ENCODE measurements around the gene LFNG. TPM values are rescaled to one million over a fixed set of nuclear protein-coding genes. Genes with fewer than 3 reads are reported as not detected.

The LFNG gene
- total RNA-seq, 2 experiments from 2014 or later = 19.7 to 22.7 TPM

GRCh38 chr7:2523941-2524807 is 4.6 kb downstream of the LFNG start:
- Mint-ChIP-seq H3K36me3 (ENCODE audit: low read depth) (peaks cover 2% of the 10 kb centered on the region), H3K27ac (no peak overlapping the region), H3K4me1 (ENCODE audit: low read depth) (peaks cover 58% of the 10 kb centered on the region), H3K9me3 (no peaks in the 10 kb centered on the region), H3K27me3 (ENCODE audit: low read depth) (no peaks in the 10 kb centered on the region), H3K4me3 (no peak overlapping the region)
- CTCF ChIA-PET = no interaction called here
- DNase-seq = no peak
- intact Hi-C loops (cut with micrococcal nuclease) = loop anchor here (2.0 to 5.0 kb wide), 3 partner anchors 119 to 318 kb away; partner anchors contain the start of genes EIF3B and GNA12

GRCh38 chr7:2524808-2525657 is 5.5 kb downstream of the LFNG start:
- DNase-seq = no peak
- H3K4me1 Mint-ChIP-seq (ENCODE audit: low read depth) = peaks cover 65% of the 10 kb centered on the region
- intact Hi-C loops (cut with micrococcal nuclease) = loop anchor here (5.0 kb wide), 3 partner anchors 48 to 317 kb away; partner anchors contain the start of genes EIF3B, GNA12 and GRIFIN

GRCh38 chr7:2525658-2526630 is 6.4 kb downstream of the LFNG start:
- intact Hi-C loops (cut with micrococcal nuclease) = loop anchor here (5.0 kb wide), 1 partner anchor 49 kb away; the partner anchor contains the start of gene GRIFIN
- Mint-ChIP-seq H3K27ac (no peak overlapping the region), H3K27me3 (ENCODE audit: low read depth) (no peaks in the 10 kb centered on the region), H3K36me3 (ENCODE audit: low read depth) (peaks cover 2% of the 10 kb centered on the region), H3K4me3 (no peak overlapping the region), H3K4me1 (ENCODE audit: low read depth) (peaks cover 67% of the 10 kb centered on the region), H3K9me3 (no peaks in the 10 kb centered on the region)
- no peak for DNase-seq
- CTCF ChIA-PET = no interaction called here

More at GRCh38 chr7:2524808-2525657, 5.5 kb downstream of the LFNG start:
- Mint-ChIP-seq H3K36me3 (ENCODE audit: low read depth) (peaks cover 2% of the 10 kb centered on the region), H3K4me3 (no peak overlapping the region), H3K27ac (no peak overlapping the region), H3K27me3 (ENCODE audit: low read depth) (no peaks in the 10 kb centered on the region), H3K9me3 (no peaks in the 10 kb centered on the region)
- CTCF ChIA-PET = no interaction called here

GRCh38 chr7:2526659-2527504 is 7.3 kb downstream of the LFNG start:
- CTCF ChIA-PET = interaction anchor here (0.9 to 1.2 kb wide), 2 partner anchors 44 to 57 kb away, joined by 3 to 4 read pairs; no protein-coding TSS in a partner anchor
- intact Hi-C loops (cut with micrococcal nuclease) = loop anchor here (5.0 kb wide), 1 partner anchor 50 kb away; the partner anchor contains the start of gene GRIFIN
- DNase-seq = no peak
- Mint-ChIP-seq H3K4me1 (ENCODE audit: low read depth) (peaks cover 63% of the 10 kb centered on the region), H3K9me3 (no peaks in the 10 kb centered on the region), H3K4me3 (no peak overlapping the region), H3K27me3 (ENCODE audit: low read depth) (no peaks in the 10 kb centered on the region), H3K36me3 (ENCODE audit: low read depth) (peaks cover 2% of the 10 kb centered on the region), H3K27ac (no peak overlapping the region)

- intact Hi-C loops (cut with micrococcal nuclease) = loop anchor here (5.0 kb wide), 1 partner anchor 50 kb away; the partner anchor contains the start of gene GRIFIN
- H3K27ac Mint-ChIP-seq = peak overlapping the region; percentile 66
- peaks cover 2% of the 10 kb centered on the region for H3K36me3 Mint-ChIP-seq (ENCODE audit: low read depth)
- no peak overlapping the region for H3K4me3 Mint-ChIP-seq
- no peaks in the 10 kb centered on the region for H3K27me3 Mint-ChIP-seq (ENCODE audit: low read depth)
- DNase-seq = peak; percentile 71
- peaks cover 55% of the 10 kb centered on the region for H3K4me1 Mint-ChIP-seq (ENCODE audit: low read depth)
- H3K9me3 Mint-ChIP-seq = no peaks in the 10 kb centered on the region
- CTCF ChIA-PET = interaction anchor here (0.9 to 1.2 kb wide), 2 partner anchors 45 to 58 kb away, joined by 3 to 4 read pairs; no protein-coding TSS in a partner anchor
Observed at GRCh38 chr7:2527505-2528467, 8.2 kb downstream of the LFNG start.

GRCh38 chr7:2528481-2529095 is 9.0 kb downstream of the LFNG start:
- CTCF ChIA-PET = interaction anchor here (1.8 kb wide), 1 partner anchor 50 kb away, joined by 4 read pairs; no protein-coding TSS in a partner anchor
- no peak overlapping the region for H3K4me3 Mint-ChIP-seq
- peaks cover 49% of the 10 kb centered on the region for H3K4me1 Mint-ChIP-seq (ENCODE audit: low read depth)
- no peak for DNase-seq
- peaks cover 2% of the 10 kb centered on the region for H3K36me3 Mint-ChIP-seq (ENCODE audit: low read depth)
- no peaks in the 10 kb centered on the region for H3K27me3 Mint-ChIP-seq (ENCODE audit: low read depth)
- H3K27ac Mint-ChIP-seq = peak overlapping the region; percentile 95
- intact Hi-C loops (cut with micrococcal nuclease) = loop anchor here (5.0 kb wide), 1 partner anchor 51 kb away; the partner anchor contains the start of gene GRIFIN
- no peaks in the 10 kb centered on the region for H3K9me3 Mint-ChIP-seq

GRCh38 chr7:2529161-2530070 is 9.8 kb downstream of the LFNG start:
- peak; percentile 87 for DNase-seq
- peaks cover 49% of the 10 kb centered on the region for H3K4me1 Mint-ChIP-seq (ENCODE audit: low read depth)
- intact Hi-C loops (cut with micrococcal nuclease) = loop anchor here (1.0 to 5.0 kb wide), 7 partner anchors 7 to 229 kb away; partner anchors contain the start of genes BRAT1, GRIFIN and TTYH3
- peak overlapping the region; percentile 68 for H3K4me3 Mint-ChIP-seq
- H3K27me3 Mint-ChIP-seq (ENCODE audit: low read depth) = no peaks in the 10 kb centered on the region
- H3K27ac Mint-ChIP-seq = peak overlapping the region; percentile 95
- CTCF ChIA-PET = interaction anchor here (1.8 to 1.9 kb wide), 2 partner anchors 9 to 51 kb away, joined by 4 read pairs; no protein-coding TSS in a partner anchor
- peaks cover 2% of the 10 kb centered on the region for H3K36me3 Mint-ChIP-seq (ENCODE audit: low read depth)
- no peaks in the 10 kb centered on the region for H3K9me3 Mint-ChIP-seq

GRCh38 chr7:2530071-2530987 is 10.8 kb downstream of the LFNG start:
- Mint-ChIP-seq H3K4me3 (peak overlapping the region; percentile 68), H3K9me3 (no peaks in the 10 kb centered on the region), H3K27me3 (ENCODE audit: low read depth) (no peaks in the 10 kb centered on the region), H3K36me3 (ENCODE audit: low read depth) (peaks cover 2% of the 10 kb centered on the region), H3K27ac (peak overlapping the region; percentile 95), H3K4me1 (ENCODE audit: low read depth) (peaks cover 49% of the 10 kb centered on the region)
- peak; percentile 90 for DNase-seq
- CTCF ChIA-PET = interaction anchor here (0.6 to 1.9 kb wide), 4 partner anchors 10 to 537 kb away, joined by 3 to 5 read pairs (median 4); no protein-coding TSS in a partner anchor
- intact Hi-C loops (cut with micrococcal nuclease) = loop anchor here (1.0 to 2.0 kb wide), 6 partner anchors 8 to 228 kb away; partner anchors contain the start of genes BRAT1 and TTYH3
